Measurements from ENCODE around the gene C6orf132.

Gene C6orf132

DNA sequence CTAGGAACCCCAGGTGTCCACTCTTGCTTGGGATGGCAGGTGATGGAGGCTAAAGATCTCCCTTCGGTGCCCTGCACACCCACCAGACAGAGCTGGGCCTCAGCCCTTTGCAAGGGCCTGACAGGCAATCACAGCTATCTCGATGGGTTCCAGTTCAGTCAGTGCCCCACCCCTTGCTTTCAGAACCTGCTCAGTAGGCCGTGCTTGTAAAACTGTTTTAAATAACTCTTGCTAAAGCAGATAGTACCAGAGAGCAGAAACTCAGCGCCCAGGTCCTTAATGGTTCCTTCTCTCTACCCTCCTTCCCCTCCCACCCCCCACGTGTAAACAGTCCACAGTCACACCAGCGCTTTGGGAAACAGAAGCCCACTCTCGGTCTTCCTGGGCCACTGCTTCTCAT is 39.2 kb downstream of the C6orf132 start:
- DNase-seq = no peak

GRCh38 chr6:42101186-42101657 is 41.2 kb downstream of the C6orf132 start:
- DNase-seq = no peak

DNA sequence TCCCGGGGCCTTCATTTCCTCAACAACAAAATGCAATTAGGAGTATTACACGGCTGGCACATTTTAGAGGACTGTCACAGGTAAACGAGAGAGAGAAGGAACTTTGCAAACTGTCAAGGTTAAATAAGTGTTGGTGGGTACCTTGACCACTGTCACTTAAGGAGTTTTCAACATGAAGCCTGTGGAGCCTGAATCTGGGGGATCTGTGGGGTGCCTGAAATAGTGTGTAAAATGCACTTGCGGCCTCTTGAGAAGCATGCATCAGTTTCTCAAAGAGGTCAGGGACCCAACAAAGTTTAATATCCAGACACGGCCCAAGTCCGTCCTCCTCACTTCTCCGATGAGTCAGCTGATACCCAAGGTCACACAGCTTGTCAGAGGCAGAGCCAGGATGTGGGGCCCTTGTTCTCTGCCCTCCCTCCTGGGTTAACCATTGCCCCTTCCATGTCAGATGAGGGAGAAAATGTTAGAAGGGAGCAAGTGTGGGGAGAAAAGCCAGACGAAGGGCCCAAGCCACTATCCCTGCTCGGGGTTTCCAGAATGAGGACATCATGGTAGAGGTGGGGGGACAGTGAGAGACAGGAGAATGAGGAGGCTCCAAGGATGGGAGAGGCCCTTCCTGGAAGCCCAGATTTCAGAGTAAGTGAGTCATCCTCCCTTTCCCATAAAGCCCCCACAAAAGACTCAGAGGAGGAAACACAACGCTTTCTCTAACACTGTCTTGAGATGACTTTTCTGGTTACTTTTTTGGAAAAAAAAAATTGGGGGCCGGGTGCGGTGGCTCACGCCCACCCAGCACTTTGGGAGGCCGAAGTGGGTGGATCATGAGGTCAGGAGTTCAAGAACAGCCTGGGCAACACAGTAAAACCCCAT is 42.2 kb downstream of the C6orf132 start:
- peak; percentile 44 for DNase-seq

- DNase-seq = peak; percentile 52
Measured at GRCh38 chr6:42099340-42100028, 42.9 kb downstream of the C6orf132 start.

GRCh38 chr6:42095776-42096541 is 46.5 kb downstream of the C6orf132 start:
- no peak for DNase-seq

GRCh38 chr6:42095094-42095493 is 47.3 kb downstream of the C6orf132 start:
- no peak for DNase-seq

- DNase-seq = no peak
Measured at GRCh38 chr6:42093582-42094329, 48.7 kb downstream of the C6orf132 start.

- DNase-seq = no peak
Measured at GRCh38 chr6:42091718-42092023, 50.7 kb downstream of the C6orf132 start.

DNA sequence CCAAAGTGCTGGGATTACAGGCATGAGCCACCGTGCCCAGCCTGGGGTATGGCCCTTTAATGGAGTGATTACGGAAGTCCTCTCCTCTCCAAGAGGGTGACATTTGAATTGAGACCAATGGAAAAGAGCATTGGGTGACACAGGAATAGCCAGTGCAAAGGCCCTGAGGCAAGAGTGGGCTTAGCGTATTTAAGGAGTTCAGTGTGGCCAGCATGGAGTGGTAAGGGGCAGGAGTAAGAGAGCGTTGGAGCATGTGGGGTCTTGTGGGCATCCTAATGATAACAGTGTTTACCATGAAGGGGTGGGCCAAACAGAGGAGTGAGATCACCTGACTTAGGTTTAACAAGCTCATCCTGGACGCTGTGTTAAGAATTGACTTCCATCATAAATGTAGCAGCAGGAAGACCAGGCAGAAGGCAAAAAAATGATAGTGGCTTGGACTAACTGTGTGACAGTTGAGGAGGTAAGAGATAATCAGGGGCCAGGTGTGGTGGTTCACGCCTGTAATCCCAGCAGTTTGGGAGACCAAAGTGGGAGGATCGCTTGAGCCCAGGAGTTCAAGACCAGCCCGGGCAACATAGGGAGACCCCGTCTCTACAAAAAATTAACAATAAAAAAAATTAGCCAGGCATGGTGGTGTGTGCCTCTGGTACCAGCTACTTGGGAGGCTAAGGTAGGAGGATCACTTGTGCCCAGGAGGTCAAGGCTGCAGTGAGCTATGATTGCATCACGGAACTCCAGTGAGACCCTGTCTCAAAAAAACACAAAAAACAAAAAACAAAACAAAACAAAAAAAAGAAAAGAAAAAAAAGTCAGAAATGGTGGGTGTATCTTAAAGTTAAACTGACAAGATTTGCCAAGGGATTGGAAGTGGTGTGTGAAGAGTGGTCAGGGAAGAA is 51.4 kb downstream of the C6orf132 start:
- DNase-seq = no peak

- no peak for DNase-seq
Measured at GRCh38 chr6:42088101-42088591, 54.3 kb downstream of the C6orf132 start.

DNA sequence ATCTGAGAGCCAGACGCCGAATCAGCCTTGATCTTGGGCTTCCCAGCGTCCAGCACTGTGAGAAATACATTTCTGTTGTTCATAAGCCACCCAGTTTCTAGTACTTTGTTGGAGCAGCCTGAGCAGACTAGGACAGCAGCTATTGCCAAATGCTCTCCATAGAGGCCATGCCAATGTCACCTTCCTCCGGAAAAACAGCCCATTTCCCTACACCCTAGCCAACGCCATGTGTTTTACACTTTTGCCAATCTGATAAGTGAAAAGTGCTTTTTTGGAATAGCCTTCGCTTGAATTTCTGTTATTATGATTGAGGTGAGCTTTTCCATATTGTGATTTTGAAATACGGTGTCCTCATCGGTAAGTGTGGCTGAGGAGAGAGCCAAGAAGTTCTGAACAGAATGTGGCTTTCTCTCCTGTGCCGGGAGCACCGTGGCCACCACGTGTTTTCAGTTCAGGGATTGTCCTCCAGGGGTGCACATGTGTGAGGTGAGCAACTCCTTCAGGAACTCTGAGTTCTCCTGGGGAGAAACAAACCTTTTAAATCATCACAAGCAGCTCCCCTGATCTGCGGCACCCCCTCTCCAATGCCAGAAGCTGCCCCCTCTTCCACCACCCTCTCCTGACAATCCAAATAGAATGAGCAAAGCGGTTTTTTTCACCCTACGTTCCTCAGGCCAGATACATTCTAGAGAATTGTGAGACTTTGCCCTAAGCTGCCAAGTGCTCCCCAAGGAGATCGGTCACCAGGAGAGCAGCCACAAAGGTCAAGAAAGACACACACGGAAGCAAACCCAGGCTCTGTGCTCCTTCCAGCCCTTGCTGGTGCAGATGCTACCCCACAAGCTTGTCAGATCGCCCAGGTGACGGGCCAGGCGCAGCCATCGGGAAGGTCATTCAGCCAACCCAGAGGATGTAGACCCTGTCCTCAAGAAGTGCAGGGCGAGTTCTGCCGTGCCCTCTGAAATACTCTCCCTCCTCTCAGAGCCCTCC is 56.1 kb downstream of the C6orf132 start:
- no peak for DNase-seq

- no peak for DNase-seq
Measured at GRCh38 chr6:42084889-42085288, 57.5 kb downstream of the C6orf132 start.

GRCh38 chr6:42083530-42083929 is 58.9 kb downstream of the C6orf132 start:
- no peak for DNase-seq

- DNase-seq = no peak
Measured at GRCh38 chr6:42079941-42080464, 62.4 kb downstream of the C6orf132 start.

DNA sequence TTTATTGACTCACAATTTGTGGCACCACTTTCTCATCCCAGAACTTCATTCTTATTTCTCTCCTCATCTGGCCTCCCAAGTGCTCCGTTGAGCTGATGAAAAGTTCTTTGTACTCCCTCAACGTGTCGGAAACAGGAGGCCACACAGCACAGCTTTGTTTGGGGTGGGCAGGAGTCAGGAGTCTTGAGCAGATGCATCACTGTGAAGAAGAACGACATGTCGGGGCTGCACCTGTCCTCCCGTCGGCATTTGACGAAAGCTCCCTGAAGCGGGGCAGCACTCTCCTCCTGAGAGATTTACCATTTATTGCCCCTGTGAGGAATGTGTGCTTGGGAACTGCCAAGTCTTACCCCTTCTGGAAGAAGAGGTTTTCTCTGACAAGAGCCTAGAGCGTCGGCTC is 64.0 kb downstream of the C6orf132 start:
- no peak for DNase-seq

GRCh38 chr6:42075159-42075838 is 67.1 kb downstream of the C6orf132 start:
- peak; percentile 78 for DNase-seq

DNA sequence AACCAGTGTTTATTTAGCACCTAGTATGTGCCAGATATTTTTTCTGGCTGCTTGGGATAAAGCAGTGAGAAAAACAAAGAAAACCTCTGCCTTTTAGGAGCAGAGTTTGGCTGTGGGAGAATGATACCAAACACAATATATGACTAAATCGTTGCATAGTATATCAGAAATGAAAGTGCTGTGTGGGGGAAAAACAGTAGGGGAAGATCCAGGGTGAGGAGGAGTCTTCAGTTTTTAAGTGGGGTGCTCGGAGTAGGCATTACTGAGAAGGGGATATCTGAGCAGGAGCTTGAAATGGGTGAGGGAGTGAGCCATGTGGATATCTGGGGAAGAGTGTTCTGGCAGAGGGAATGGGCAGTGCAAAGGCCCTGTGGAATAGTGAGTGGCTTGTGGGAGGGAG is 69.1 kb downstream of the C6orf132 start:
- DNase-seq = no peak

- no peak for DNase-seq
Measured at GRCh38 chr6:42071881-42072583, 70.4 kb downstream of the C6orf132 start.
